ENCODE results near the gene SELENON.

DNA sequence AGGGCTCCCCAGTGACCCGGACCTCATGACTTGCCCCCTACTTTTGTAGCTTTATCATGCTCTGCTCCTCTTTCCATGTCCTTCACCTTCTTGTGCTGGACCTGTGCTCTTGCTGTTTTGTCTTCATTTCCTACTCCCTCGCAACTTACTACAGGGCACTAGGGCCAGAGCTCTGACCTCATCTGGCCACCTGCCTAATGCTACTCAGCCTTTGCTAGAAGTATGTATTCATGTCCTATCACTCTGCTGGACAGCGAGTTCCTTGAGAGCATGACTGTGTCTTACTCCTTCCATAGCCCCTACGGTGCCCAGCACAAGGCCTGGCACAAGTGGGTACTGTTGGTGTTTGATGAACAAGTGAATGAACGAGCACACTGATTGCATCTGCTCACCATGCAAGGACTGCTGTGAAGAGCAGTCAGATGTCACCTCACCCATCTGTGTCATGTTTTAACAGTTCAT is 21.7 kb downstream of the SELENON start:
- no peak for TF ChIP-seq POLR2A (IDR thresholded peaks at IDR 0.05)
- no peak for TF ChIP-seq CTCF (IDR thresholded peaks at IDR 0.05)
